Neuronal stem cell (in vitro differentiated cells): ENCODE measurements around the gene CLHC1.
"Not testable (repeated sequence)": the region's sequence is repeated elsewhere in the genome, so short reads cannot be mapped to it uniquely, and the experiment has no call there.

Experiments
- DNase-seq: peaks from one replicate; pipeline ENCODE4 v3.0.0-alpha.2; 2013; ENCODE audit warnings: low spot score
- H2AFZ ChIP-seq: one replicate; pipeline ENCODE4 v1.6.1; 2013; ENCODE audit warnings: mild to moderate bottlenecking, low read length, inconsistent platforms
- H2AK5ac ChIP-seq: 2 replicates; pipeline ENCODE4 v1.6.1; 2013; ENCODE audit warnings: low read depth, mild to moderate bottlenecking, inconsistent platforms, low read length, moderate library complexity, mixed read lengths
- H2BK120ac ChIP-seq: 2 replicates; pipeline ENCODE4 v1.6.1; 2013; ENCODE audit warnings: low read depth, mild to moderate bottlenecking, inconsistent platforms, low read length, moderate library complexity, mixed read lengths
- H2BK12ac ChIP-seq: one replicate; pipeline ENCODE4 v1.6.1; 2013; ENCODE audit warnings: low read length, inconsistent platforms
- H2BK15ac ChIP-seq: 2 replicates; pipeline ENCODE4 v1.6.1; 2013; ENCODE audit warnings: mild to moderate bottlenecking, low read length, inconsistent platforms, mixed read lengths
- H2BK5ac ChIP-seq: one replicate; pipeline ENCODE4 v1.6.1; 2013; ENCODE audit warnings: inconsistent platforms, mild to moderate bottlenecking, low read length, moderate library complexity
- H3K14ac ChIP-seq: one replicate; pipeline ENCODE4 v1.6.1; 2013; ENCODE audit warnings: low read length, inconsistent platforms
- H3K18ac ChIP-seq: 2 replicates; pipeline ENCODE4 v1.6.1; 2013; ENCODE audit warnings: low read length, inconsistent platforms
- H3K23ac ChIP-seq: 2 replicates; pipeline ENCODE4 v1.6.1; 2013; ENCODE audit warnings: low read depth, mild to moderate bottlenecking, mixed read lengths, low read length, inconsistent platforms; ENCODE audit not compliant: poor library complexity
- H3K27ac ChIP-seq: replicated peaks from 3 replicates; pipeline ENCODE4 v1.5.1; 2013; ENCODE audit warnings: low read length, inconsistent platforms
- H3K27me3 ChIP-seq, 3 experiments: 2 replicates each; pipeline ENCODE4 v1.6.1; 2013; ENCODE audit warnings: low read length in 3 of 3, mild to moderate bottlenecking in 2 of 3, inconsistent platforms in 1 of 3, low read depth in 1 of 3, mixed read lengths in 1 of 3, moderate library complexity in 1 of 3; ENCODE audit not compliant: control insufficient read depth in 3 of 3, insufficient read depth in 3 of 3
- H3K36me3 ChIP-seq, 2 donors: replicated peaks in 1 of 2; 2 replicates each; pipeline ENCODE4 v1.6.1; 2013; ENCODE audit warnings: low read length in 2 of 2; ENCODE audit not compliant: control insufficient read depth in 2 of 2, insufficient read depth in 2 of 2
- H3K4ac ChIP-seq: 2 replicates; pipeline ENCODE4 v1.6.1; 2013; ENCODE audit warnings: inconsistent platforms, mild to moderate bottlenecking, low read length, moderate library complexity
- H3K4me1 ChIP-seq, 2 donors: 1 replicate in 1 of 2; 2 replicates in 1 of 2; pipeline ENCODE4 v1.6.1; 2013; ENCODE audit warnings: low read length in 2 of 2, low read depth in 1 of 2; ENCODE audit not compliant: control insufficient read depth in 2 of 2, insufficient read depth in 1 of 2
- H3K4me2 ChIP-seq: one replicate; pipeline ENCODE4 v1.6.1; 2013; ENCODE audit warnings: mild to moderate bottlenecking, low read length, inconsistent platforms; ENCODE audit not compliant: insufficient read depth, poor library complexity, severe bottlenecking
- H3K4me3 ChIP-seq, 2 donors: 2 replicates each; pipeline ENCODE4 v1.5.1; 2013; ENCODE audit warnings: low read length in 2 of 2, mild to moderate bottlenecking in 2 of 2, inconsistent platforms in 1 of 2, moderate library complexity in 1 of 2
- H3K79me1 ChIP-seq: one replicate; pipeline ENCODE4 v1.6.1; 2013; ENCODE audit warnings: low read depth, mild to moderate bottlenecking, inconsistent platforms, low read length, moderate library complexity
- H3K9ac ChIP-seq: one replicate; pipeline ENCODE4 v1.6.1; 2013; ENCODE audit warnings: mild to moderate bottlenecking, low read depth, low read length, inconsistent platforms; ENCODE audit not compliant: poor library complexity
- H3K9me3 ChIP-seq, 2 donors: replicated peaks in 1 of 2; 2 replicates each; pipeline versions ENCODE3 to v1.6.1; 2013; ENCODE audit warnings: low read length in 2 of 2, mild to moderate bottlenecking in 2 of 2, inconsistent platforms in 1 of 2, low read depth in 1 of 2, mixed read lengths in 1 of 2, moderate library complexity in 1 of 2; ENCODE audit not compliant: control insufficient read depth in 2 of 2, insufficient read depth in 1 of 2
- H4K8ac ChIP-seq: one replicate; pipeline ENCODE4 v1.6.1; 2013; ENCODE audit warnings: low read depth, mild to moderate bottlenecking, inconsistent platforms, low read length, moderate library complexity
- H4K91ac ChIP-seq: one replicate; pipeline ENCODE4 v1.6.1; 2013; ENCODE audit warnings: low read length, low read depth, mild to moderate bottlenecking, inconsistent platforms; ENCODE audit not compliant: poor library complexity
- WGBS, 2 donors: extraction: QIAGEN DNeasy Blood & Tissue Kit; methylation state at CpG; one replicate each; pipeline ENCODE4 v1.1.7; 2013; ENCODE audit warnings: missing lambda C conversion rate in 2 of 2, mixed read lengths in 1 of 2; ENCODE audit not compliant: insufficient read length in 2 of 2, insufficient replicate concordance in 1 of 2; ENCODE audit errors: extremely low coverage in 2 of 2; 5-methylcytosine and 5-hydroxymethylcytosine counted together

The CLHC1 gene

DNA sequence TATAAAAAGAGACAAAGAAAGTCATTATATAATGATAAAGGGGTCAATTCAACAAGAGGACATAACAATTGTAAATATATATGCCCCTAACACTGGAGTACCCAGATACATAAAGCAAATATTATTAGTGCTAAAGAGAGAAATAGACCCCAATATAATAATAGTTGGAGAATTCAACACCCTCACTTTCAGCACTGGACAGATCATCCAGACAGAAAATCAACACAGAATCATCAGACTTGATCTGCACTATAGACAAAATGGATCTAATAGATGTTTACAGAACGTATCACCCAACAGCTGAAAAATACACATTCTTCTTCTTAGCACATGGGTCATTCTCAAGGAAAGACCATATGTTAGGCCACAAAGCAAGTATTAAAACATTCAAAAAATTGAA lies 31.7 kb downstream of the CLHC1 start:
- Histone ChIP-seq H3K9me3 (peaks cover 0 to 37% of the 10 kb centered on the region in 2 donors), H4K8ac (no peak overlapping the region), H2BK120ac (no peak overlapping the region), H3K4me1 (no peaks in the 10 kb centered on the region), H3K4me3 (no peak overlapping the region), H3K27me3 (no peaks in the 10 kb centered on the region), H2BK5ac (no peak overlapping the region), H2BK15ac (no peak overlapping the region), H3K4ac (no peak overlapping the region), H3K14ac (no peak overlapping the region), H2AFZ (no peak overlapping the region), H3K23ac (no peak overlapping the region), H2AK5ac (no peak overlapping the region), H2BK12ac (no peak overlapping the region), H3K27ac (no peak overlapping the region), H3K9ac (no peak overlapping the region), H4K91ac (no peak overlapping the region), H3K4me2 (no peak overlapping the region), H3K18ac (no peak overlapping the region), H3K36me3 (peaks cover 2 to 79% of the 10 kb centered on the region in 2 donors), H3K79me1 (no peaks in the 10 kb centered on the region)
- no CpG with 5 or more reads among the region's 1 CpG for WGBS, 2 donors
- no peak for DNase-seq

DNA sequence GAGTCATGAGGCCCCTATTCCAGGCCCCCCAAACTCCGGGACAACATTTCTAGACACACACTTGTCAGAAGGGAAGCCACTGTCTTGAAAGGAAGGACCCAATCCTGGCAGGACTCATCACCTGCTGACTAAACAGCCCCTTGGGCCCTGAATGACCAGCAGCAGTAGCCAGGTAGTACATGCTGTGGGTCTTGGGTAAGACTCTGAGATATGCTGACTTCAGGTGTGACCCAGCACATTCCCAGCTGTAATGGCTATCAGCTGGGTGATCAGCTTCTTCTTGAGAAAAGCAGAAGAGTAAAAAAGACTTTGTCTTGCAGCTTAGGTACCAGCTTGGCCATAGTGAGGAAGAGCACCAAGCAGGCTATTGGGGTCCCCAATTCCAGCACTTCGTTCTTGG lies 35.6 kb downstream of the CLHC1 start:
- no CpG with 5 or more reads among the region's 2 CpGs for WGBS, 2 donors
- Histone ChIP-seq H4K8ac (no peak overlapping the region), H2BK120ac (no peak overlapping the region), H3K9me3 (peaks cover 0 to 16% of the 10 kb centered on the region in 2 donors), H4K91ac (no peak overlapping the region), H2AK5ac (no peak overlapping the region), H2AFZ (no peak overlapping the region), H3K27ac (no peak overlapping the region), H3K4me1 (no peaks in the 10 kb centered on the region), H3K4me3 (no peak overlapping the region), H3K18ac (no peak overlapping the region), H3K23ac (no peak overlapping the region), H3K4ac (no peak overlapping the region), H3K36me3 (peaks cover 2 to 68% of the 10 kb centered on the region in 2 donors), H2BK12ac (no peak overlapping the region), H3K4me2 (no peak overlapping the region), H3K9ac (no peak overlapping the region), H2BK5ac (no peak overlapping the region), H2BK15ac (no peak overlapping the region), H3K14ac (no peak overlapping the region), H3K27me3 (no peaks in the 10 kb centered on the region), H3K79me1 (no peaks in the 10 kb centered on the region)
- DNase-seq, result no peak

DNA sequence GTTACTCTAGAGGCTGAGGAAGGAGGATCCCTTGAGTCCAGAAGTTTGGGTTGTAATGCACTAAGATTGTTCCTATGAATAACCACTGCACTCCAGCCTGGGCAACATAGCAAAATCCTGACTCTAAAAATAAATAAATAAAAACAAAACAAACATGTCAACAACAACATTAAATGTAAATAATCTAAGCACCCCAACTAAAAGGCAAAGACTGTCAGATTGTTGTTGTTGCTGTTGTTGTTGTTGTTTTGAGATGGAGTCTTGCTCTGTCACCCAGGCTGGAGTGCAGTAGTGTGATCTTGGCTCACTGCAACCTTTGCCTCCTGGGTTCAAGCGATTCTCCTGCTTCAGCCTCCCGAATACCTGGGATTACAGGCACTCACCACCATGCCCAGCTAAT lies 40.2 kb downstream of the CLHC1 start:
- H2AK5ac ChIP-seq, H3K23ac ChIP-seq, H2BK5ac ChIP-seq, H2BK12ac ChIP-seq, H3K4me2 ChIP-seq, H3K4me3 ChIP-seq, H4K91ac ChIP-seq, H3K9ac ChIP-seq, H2BK15ac ChIP-seq, H3K9me3 ChIP-seq, H3K27me3 ChIP-seq, H3K27ac ChIP-seq, H3K4me1 ChIP-seq, H3K4ac ChIP-seq, H3K79me1 ChIP-seq, DNase-seq, H3K14ac ChIP-seq, H4K8ac ChIP-seq, H3K18ac ChIP-seq, H2AFZ ChIP-seq, H2BK120ac ChIP-seq: not testable (repeated sequence)
- WGBS, 2 donors, result no CpG with 5 or more reads among the region's 2 CpGs
- peaks cover 2 to 42% of the 10 kb centered on the region in 2 donors for H3K36me3 ChIP-seq

DNA sequence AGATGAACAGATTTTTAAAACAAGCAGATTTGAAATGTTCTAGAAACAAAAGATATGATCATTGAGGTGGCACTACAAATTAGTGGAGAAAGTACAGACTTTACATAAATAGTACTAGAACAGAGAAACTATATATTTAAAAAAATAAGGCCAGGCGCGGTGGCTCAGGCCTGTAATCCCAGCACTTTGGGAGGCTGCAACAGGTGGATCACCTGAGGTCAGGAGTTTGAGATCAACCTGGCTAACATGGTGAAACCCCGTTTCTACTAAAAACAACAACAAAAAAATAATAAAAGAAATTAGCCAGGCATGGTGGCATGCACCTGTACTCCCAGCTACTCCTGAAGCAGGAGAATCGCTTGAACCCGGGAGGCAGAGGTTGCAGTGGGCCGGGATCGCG lies 45.3 kb downstream of the CLHC1 start:
- H3K79me1 ChIP-seq, H2BK120ac ChIP-seq, H3K18ac ChIP-seq, H3K4ac ChIP-seq, H2AK5ac ChIP-seq, H3K4me3 ChIP-seq, H3K23ac ChIP-seq, H3K14ac ChIP-seq, H3K27me3 ChIP-seq, H3K4me2 ChIP-seq, H3K27ac ChIP-seq, H3K36me3 ChIP-seq, H2BK15ac ChIP-seq, H3K9me3 ChIP-seq, H4K8ac ChIP-seq, H2AFZ ChIP-seq, H2BK12ac ChIP-seq, H4K91ac ChIP-seq, H2BK5ac ChIP-seq, DNase-seq, H3K9ac ChIP-seq, H3K4me1 ChIP-seq: not testable (repeated sequence)
- WGBS, 2 donors, result no CpG with 5 or more reads among the region's 8 CpGs
